GM19238 (cell line): Measurements from ENCODE around the gene KLK15.
"Not testable (repeated sequence)": the region's sequence is repeated elsewhere in the genome, so short reads cannot be mapped to it uniquely, and the experiment has no call there.

Experiments
- DNase-seq: peaks from one replicate; pipeline ENCODE4 v3.0.0; 2011; ENCODE audit warnings: low spot score; ENCODE audit not compliant: insufficient read length

KLK15 gene

DNA sequence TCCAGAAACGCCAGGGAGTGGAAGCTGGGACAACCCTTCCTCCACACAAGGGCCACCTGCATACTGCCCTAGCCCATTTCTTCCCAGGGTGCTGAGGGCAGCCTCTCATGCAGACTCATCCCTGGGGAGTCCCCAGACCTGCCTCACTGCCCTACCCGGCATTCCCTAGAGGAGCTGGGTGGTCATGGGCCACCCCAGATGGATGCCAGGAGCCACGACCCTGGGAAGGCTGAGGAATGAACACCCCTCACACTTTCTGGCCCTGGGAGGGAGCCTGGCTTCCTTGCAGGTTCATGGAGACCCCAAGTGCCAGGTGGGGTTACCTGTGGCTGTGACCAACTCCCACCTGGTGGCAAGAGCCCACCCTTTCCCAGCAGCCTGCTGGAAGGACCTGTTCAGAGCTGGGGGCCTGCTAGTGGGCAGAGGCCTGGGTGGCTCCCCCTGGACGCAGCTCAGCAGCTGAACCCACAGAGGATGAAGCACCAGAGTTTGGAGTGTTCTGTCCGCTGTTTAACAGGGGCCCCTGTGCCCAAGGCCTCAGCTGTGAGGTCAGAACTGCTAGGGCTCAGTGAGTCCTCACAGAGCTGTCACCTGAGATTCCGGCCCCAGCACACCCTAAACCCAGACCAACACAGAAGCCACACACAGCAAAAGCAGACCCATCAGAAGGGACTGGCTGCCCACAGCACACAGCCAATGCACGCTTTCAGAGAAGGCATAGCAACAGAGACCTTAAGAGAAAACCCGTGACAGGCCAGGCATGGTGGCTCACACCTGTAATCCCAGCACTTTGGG, 36.5 kb downstream of the KLK15 start:
- no peak for DNase-seq

DNA sequence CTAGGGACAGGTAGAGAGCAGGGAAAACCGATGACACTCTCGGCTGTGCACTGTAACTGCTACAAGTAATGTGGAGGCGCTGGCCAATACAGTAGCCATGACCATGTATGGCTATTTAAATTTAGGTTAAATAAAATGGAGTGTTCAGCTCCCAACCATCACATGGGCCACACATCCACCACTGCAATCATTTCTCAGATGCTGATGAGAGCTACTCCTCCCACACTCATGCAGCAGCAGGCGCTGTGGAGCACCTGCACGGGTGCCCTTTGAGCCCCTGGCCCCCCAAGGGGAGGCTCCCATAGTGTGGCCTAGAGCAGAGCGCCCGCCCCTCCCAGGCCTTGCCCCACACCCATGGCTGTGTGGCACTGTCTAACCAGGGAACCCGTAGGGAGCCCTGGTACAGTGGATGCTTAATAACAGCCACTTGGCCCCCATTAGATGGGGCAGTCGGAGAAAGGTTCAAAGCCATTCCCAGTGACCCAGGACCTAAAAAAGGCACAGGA, 37.2 kb downstream of the KLK15 start:
- DNase-seq, result no peak

DNA sequence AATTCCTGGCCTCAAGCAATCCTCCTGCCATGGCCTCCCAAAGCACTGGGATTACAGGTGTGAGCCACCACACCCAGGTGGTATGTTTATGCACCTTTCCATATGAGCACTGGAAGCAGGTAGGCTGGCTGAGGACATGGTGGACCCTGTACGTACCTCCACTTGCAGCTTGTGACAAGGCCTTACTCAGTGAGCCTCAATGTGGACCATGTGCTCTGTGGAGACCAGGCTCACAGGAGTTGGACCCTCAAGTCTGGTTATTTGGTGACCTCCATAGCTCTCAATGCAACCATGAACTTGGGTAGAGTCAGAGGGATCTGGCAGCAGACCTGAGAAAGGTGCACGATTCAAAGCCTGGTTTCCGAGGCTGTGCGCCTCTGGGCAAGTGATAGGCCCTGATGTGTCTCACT, 37.7 kb downstream of the KLK15 start:
- DNase-seq, result no peak

DNA sequence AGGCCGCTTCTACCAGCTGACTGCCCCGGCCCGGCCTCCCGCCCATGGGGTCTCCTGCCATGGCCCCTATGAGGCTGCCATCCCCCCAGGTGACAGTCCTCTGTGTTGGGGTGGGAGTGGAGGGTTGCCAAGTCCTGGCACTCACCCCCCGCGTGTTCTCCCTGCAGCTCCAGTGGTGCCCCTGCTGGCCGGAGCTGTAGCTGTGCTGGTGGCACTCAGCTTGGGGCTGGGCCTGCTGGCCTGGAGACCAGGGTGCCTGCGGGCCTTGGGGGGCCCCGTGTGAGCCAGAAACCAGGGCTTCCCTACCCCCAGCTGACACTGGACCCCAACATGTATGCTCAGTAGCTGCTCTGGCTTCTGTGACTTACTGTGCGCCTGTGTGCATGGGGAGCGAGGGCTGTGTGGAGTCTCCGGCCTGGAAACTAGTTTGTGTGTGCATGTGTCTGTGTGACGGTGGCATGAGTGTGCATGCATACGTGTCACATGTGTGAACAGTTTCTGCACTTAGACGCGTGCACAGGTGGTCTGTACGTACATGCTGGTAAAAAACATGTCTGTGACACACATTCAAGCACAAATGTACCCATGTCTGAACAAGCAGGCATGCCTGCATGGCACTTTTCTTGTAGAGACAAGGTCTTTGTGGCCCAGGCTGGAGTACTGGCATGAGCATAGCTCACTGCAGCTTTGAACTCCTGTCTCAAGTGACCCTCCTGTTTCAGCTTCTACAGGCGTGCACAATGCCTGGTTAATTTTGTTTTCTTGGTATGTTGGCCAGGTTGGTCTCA, 38.3 kb downstream of the KLK15 start:
- DNase-seq, result no peak

DNA sequence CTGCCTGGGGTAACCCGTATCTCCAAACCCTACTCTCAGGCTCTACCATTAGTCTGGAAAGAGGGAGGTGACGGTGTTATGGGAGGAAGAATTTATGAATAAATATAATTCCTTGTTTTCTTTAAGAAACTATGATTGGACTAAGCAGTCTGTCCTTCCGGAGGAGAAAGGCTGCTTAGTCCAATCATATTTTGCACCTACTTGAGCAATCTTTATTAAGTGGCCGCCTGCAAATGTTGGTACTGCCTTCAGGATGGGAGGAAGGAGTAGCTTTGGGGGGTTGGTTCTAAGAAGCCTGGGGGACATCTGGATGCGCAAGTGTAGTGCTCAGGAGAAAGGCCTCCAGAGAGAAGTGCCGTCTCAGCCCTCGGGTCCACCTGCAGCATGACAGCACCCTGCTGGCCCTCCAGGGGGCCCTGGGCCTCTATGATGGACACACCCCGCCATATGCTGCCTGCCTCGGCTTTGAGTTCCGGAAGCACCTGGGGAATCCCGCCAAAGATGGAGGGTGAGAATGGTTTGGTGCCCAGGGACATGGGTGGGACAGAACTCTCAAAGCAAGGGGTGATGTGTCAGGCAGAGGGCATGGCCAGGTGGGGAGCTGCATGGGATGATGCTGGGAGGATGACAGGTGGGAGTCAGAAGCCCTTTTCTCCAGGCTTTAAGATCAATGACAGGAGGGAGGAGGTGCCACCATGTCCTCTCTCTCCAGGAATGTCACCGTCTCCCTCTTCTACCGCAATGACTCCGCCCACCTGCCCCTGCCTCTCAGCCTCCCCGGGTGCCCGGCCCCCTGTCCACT, 39.1 kb downstream of the KLK15 start:
- DNase-seq, result peak; percentile 53

DNA sequence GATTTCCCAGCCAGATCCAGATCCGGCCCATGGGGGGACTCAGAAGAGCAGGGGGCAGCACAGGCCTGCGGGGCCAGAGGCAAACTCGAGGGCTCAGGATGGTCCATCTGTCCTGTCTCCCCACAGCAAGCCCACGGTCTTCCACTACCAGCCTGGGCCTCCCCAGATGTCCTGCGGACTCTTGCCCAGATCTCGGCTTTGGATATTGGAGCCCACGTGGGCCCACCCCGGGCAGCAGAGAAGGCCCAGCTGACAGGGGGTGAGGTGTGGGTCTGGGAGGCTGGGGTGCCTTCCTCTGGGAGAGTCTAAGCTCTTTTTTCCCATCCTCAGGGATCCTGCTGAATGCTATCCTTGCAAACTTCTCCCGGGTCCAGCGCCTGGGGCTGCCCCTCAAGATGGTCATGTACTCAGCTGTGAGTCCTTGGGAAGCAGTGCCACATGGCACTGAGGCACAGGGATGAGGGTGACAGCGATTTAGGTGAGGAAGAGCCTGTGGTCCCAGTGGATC, 39.8 kb downstream of the KLK15 start:
- DNase-seq, result no peak

DNA sequence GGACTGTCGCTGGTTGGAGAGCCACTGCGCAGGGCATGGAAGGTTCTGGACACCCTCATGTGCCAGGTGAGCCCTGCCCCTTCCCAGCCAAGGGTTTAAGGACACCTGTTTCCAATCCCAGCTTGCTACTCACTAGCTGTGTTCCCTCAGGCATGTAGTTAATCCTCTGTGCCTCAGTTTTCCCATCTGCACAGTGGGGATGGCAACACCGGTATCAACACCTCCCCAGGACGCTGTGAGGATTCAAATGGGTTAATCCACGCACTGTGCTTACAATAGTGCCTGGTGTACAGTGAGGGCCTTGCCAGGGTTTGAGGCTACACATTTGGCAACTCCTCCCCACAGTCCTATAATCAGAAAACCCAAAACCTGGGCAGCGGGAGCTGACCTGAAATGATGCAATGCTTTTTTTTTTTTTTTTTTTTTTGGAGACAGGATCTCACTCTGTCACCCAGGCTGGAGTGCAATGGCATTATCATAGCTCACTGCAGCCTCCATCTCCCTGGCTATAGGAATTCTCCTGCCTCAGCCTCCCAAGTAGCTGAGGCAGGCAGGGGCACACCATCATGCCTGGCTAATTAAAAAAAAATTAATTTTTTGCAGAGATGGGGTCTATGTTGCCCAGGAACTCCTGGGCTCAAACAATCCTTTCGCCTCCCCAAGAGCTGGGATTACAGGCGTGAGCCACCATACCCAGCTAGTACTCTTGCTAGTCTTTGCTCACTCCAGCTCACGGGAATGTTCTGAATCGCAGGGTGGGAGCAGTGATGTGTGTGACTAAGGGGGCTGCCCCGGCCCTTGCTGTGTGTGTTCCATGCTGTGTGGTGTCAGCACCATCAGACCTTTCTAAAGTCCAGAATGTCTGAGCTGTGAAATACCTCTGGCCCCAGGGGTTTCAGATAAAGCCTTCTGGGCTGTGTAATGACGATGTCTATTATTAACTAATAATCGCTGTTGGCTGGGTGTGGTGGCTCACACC, 40.8 kb downstream of the KLK15 start:
- DNase-seq, result no peak

DNA sequence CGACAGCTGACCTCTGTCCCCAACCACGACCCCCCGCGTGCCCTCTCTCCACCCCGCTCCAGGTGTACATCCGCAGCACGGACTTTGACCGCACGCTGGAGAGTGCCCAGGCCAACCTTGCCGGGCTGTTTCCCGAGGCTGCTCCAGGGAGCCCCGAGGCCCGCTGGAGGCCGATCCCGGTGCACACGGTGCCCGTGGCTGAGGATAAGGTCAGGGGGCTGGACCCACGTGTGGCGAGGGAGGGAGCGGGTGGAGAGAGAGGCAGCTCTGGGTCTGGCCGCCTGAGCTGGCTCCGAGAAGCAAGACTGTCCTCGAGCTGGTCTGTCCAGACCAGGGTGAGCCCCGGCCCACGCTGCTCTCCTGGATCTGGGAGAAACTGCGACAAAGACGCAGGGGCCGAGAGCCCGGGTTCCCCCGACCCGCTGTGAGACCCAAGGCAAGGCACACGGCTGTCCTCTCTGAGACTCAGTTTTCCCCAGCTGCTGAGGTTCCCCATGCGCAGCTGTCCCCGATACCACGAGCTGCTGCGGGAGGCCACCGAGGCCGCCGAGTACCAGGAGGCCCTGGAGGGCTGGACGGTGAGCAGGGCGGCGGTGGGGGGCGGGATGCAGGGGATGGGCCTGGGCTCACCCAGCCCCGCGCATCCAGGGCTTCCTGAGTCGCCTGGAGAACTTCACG, 41.6 kb downstream of the KLK15 start:
- no peak for DNase-seq

DNA sequence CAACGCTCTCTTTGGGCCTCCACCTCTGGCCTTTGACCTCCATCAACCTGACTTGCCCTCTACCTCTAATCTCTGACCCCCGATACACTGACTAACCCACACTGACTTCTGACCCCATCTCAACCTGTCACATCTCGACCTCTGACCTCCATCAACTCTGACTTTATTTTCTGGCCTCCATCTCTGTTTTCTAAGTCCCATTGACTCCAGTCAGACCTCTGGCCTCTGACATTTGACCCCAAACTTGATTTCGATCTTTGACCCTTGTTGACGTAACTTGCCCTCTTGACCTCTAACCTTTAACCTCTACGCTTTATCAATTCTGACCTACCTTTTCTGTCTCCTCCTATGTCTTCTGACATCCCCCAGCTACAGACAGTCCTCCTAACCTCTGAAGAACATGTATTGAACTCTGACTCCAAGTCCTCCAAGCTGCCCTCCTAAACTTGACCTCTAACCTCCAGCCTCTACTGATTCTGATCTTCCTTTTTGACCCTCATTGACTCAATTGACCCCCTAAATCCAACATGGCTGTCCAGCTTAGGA, 42.4 kb downstream of the KLK15 start:
- no peak for DNase-seq

DNA sequence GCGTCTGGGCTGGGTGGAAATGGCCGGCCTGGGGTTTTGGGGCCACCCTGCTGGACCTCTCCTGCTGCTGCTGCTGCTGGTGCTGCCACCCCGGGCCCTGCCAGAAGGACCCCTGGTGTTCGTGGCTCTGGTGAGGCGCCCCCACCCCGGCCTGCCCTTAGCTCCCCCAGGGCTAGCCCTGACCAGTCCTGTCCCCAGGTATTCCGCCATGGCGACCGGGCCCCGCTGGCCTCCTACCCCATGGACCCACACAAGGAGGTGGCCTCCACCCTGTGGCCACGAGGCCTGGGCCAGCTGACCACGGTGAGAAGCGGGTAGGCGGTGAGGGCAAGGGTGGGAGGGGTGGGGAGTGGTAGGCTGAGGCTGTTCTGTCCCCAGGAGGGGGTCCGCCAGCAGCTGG, 43.0 kb downstream of the KLK15 start, which contains the start of gene ACP4:
Gene ACP4, plus strand, starts transcription at position 20 of the 400 bp plus-strand sequence. Its CDS starts 0 bp downstream, at position 20.
- DNase-seq, result no peak

DNA sequence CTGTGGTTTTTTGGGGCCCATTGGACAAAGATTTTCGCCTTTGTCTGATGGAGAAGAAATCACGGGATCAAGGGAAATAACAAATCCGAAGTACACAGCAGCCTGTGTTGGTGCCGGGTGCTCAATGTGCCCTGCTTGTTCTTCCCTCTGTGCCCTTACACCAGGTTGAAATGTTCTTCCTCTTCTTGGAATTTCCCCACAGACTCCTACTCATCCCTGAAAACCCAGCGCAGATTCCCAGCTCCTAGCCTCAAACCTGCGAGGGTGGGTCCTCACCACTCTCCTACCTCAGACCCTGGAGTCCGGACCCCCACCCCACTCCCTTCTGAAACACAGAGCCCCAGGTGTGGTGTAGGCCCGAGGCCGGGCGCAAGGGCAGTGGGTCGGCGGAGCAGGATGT, 48.0 kb downstream of the KLK15 start:
- no peak for DNase-seq

DNA sequence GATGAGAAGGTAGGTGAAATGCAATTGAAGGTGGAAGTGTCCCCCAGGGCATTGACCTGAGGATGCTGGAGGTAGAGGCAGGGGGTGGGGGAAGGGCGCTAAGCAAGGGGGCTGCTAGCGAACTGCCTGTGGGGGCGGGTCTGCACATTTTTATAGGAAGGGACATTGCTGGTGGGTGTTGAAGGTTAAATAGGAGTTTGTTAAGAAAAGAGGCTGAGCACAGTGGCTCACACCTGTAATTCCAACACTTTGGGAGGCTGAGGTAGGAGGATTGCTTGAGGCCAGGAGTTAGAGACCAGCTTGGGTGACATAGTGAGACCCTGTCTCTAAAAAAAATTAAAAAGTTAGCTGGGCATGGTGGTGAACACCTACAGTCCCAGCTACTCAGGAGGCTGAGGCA, 48.7 kb downstream of the KLK15 start:
- no peak for DNase-seq

DNA sequence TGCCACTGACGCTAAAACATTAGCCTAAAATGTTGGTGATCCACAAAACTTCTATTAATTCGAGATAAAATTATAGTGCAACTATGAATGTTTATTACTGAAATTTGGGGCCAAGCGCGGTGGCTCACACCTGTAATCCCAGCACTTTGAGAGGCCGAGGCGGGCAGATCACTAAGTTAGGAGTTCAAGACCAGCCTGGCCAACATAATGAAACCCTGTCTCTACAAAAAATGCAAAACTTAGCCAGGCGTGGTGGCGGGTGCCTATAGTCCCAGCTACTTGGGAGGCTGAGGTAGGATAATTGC, 49.6 kb downstream of the KLK15 start:
- DNase-seq, result not testable (repeated sequence)

DNA sequence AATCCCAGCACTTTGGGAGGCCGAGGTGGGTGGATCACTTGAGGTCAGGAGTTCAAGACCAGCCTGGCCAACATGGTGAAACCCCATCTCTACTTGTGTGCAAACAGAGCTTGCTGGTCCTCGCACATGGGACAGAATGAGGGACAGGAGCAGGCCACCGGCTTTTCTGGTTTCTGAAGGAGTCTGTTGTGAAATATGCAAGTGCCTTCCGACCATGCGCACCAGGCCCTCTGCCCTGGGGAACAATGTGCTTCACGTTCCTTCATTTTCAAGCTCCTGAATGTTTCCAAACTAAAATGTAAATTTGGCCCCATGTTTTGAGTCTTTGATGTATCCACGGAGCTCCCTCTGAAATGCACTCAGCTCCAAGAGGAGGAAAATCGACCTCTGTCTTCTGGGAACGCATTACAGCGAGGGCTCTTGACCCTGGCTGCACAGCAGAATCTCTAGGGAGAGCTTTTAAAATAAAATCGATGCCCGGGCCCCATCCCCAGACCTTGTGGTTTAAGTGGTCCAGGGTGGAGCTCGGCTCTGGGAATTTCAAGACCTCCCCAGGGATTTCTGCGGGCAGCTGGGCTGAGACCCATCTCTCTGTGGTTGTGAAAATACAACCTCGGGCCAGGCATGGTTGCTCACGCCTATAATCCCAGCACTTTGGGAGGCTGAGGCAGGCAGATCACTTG, 52.5 kb downstream of the KLK15 start:
- no peak for DNase-seq

DNA sequence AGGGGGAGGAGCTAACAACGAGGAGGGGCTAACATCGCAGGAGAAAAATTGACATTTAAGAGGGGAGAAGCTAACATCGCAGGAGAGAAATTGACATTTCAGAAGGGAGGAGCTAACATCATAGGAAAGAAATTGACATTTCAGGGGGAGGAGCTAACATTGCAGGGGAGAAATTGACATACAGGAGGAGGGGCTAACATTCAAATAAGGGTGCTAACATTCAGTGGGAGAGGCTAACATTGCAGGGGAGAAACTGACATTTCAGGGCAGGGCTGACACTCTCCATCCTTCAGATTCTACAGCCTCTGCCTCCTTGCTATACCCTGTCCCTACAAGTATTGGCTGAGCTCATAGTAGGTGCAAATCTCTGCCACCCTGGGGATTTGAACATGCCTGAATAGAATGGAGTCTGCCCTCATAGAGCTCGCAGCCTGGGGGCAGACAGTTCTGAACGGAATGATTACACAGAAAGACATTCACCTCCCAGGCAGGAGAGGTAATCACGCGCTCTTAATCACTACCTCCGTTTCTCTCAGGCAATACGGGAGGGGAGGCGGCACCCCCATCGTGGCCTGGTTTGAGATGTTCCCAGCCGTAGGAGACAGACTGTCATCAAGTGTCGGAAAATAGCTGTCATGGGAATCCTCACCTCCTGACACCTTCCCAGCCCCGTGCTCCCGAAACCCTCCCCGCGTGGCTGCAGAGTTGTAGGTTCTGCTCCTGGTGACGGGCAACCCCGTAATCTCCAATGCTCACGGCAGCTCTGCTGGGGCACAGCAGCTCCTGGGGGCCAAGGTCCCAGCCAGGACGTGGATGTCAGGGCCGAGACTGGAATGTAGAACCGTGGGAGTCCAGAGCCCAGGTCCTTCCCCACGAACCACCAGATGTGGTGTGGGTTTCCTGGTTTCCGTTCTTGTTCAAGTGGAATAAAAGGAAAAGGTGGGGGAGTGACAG, 53.6 kb downstream of the KLK15 start:
- no peak for DNase-seq

DNA sequence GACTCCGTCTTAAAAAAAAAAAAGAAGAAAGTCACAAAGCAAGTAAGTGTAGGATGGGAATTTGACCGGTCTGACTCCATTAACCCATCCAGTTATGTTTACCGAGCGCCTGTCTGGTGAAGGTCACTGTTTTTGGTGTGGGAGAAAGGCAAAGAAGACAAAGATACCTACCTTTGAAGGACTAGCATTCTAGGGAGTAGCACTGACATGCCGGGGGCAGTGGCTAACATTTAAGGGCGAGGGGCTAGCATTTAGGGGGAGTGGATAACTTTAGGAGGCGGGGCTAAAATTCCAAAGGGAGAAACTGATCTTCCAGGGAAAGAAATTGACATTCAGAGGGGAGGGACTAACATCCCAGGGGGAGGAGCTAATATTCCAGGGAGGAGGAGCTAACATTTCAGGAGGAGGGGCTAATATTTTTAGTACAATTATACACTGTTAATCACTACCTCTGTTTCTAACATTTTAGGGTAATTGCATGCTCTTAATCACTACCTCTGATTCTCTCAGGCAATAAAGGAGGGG, 54.4 kb downstream of the KLK15 start:
- no peak for DNase-seq

DNA sequence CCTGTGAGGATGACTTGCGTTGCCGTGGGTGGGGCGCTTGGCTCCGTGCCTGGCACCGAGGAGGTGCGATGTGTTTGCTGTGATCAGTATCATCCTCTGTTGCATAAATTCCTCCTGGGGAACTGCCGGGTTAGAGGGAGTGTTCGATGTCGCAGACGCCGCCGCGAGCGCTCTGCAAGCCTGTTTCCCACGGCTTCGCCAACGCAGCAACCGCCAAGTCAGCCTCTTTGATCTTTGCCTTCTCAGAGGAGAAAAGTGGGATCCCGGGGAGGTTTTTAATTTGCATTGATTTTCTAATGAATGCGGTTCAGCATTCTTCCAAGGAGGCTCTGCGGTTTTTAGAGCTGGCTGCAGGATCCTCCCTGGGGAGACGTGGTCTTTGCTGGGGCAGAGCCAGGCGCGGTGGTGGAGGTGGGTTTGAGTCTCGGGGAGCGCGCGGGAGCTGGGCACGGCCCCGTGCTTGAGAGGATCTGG, 55.5 kb downstream of the KLK15 start:
- DNase-seq, result no peak
